Heart right ventricle (tissue), 16 donors: ENCODE measurements around the gene WDFY1. TPM values are rescaled to one million over a fixed set of nuclear protein-coding genes. Genes with fewer than 3 reads are reported as not detected.

Experiments used
- ATAC-seq, 8 donors: fragments of 200-7000 bp; cut with Tn5 transposase; one replicate each; pipeline ENCODE4 v1.9.1; 2020; ENCODE audit warnings: mild to moderate bottlenecking in 8 of 8, moderate library complexity in 8 of 8, moderate number of reproducible peaks in 1 of 8
- DNase-seq, 2 donors: peaks; one replicate each; pipeline ENCODE4 v3.0.0-alpha.2; 2020
- H3K27ac ChIP-seq, 10 donors: fragments of 200-600 bp; sonication (generic) in 2 of 10; one replicate each; pipeline versions ENCODE4 v1.5.0 to v1.8.0; 2020 to 2022; ENCODE audit warnings: mild to moderate bottlenecking in 3 of 10
- H3K27me3 ChIP-seq, 7 donors: fragments of 200-600 bp; one replicate each; pipeline ENCODE4 v1.8.0; 2021 to 2022; ENCODE audit warnings: mild to moderate bottlenecking in 2 of 7
- H3K36me3 ChIP-seq, 9 donors: fragments of 200-600 bp; sonication (generic) in 1 of 9; one replicate each; pipeline versions ENCODE4 v1.5.0 to v1.8.0; 2020 to 2022; ENCODE audit warnings: mild to moderate bottlenecking in 2 of 9
- H3K4me1 ChIP-seq, 9 donors: fragments of 200-600 bp; sonication (generic) in 1 of 9; one replicate each; pipeline versions ENCODE4 v1.5.0 to v1.8.0; 2020 to 2022; ENCODE audit warnings: mild to moderate bottlenecking in 4 of 9
- H3K4me3 ChIP-seq, 10 donors: fragments of 200-600 bp; sonication (generic) in 2 of 10; one replicate each; pipeline versions ENCODE4 v1.5.0 to v1.8.0; 2020 to 2022; ENCODE audit warnings: mild to moderate bottlenecking in 7 of 10, moderate library complexity in 2 of 10
- H3K9me3 ChIP-seq, 11 donors: fragments of 200-600 bp in 10 of 11; sonication (generic) in 2 of 11; one replicate each; pipeline versions ENCODE4 v1.5.0 to v1.8.0; 2013 to 2022; ENCODE audit warnings: mild to moderate bottlenecking in 2 of 11, control low read depth in 1 of 11, moderate library complexity in 1 of 11
- WGBS, 2 donors: extraction: QIAGEN DNeasy Blood & Tissue Kit; methylation state at CpG; one replicate each; pipeline ENCODE4 v1.1.7; 2013; ENCODE audit warnings: inconsistent platforms in 1 of 2; 5-methylcytosine and 5-hydroxymethylcytosine counted together
- intact Hi-C, 10 donors: fragments of 100-400 bp; cut with DNase I; formaldehyde crosslinking; loops; one replicate each; pipeline versions ENCODE4 v1.11.1 to v1.14.2; 2022
- polyA plus RNA-seq, 2 donors: library from polyadenylated mRNA; stranded (reverse); fragments of 200-250 nt; gene quantifications; one replicate each; pipeline ENCODE4 v1.2.3, GENCODE V29; 2013
- total RNA-seq, 10 donors: library from RNA; stranded (reverse); fragmentation: NEBNext Ultra II Directional in 3 of 10; extraction: Animal tissue kit (Norgen Biotek cat#: 25700) in 3 of 10; gene quantifications; one replicate each; pipeline versions ENCODE4 v1.2.1 to v1.2.4, GENCODE V29; 2021 to 2023
- TF ChIP-seq, protein P1 (sequence below), 9 donors: fragments of 200-600 bp; sonication (generic) in 2 of 9; IDR thresholded peaks; one replicate each; pipeline versions ENCODE4 v1.5.0 to v1.8.0; 2021 to 2022; ENCODE audit warnings: antibody characterized with exemption in 9 of 9, mild to moderate bottlenecking in 5 of 9, moderate library complexity in 1 of 9
- donor health status: Arrhythmogenic right ventricular cardiomyopathy.
- donor health status: ischemic (EF 13 %, LVEDD 7.1; RV severe dilation, severe dysfunction).
- donor health status: healthy with polysubstance abuse.
- donor health status: DM: no; HTN: yes; CAD: no.
- donor health status: DM: no; HTN: no; CAD: no.
- donor health status: ischemic (EF 25% LVEDD 6.9; RV normal size, moderate dysfunction).
- donor health status: ischemic (EF 25% LVEDD 5.7; RV mildly dilated, moderate dysfunction).
- donor health status: healthy.
- donor health status: DM: yes; HTN: yes; CAD: no.
- donor health status: Ischemic cardiomyopathy.
- donor health status: ischemic (EF 35%, LVEDD 5.7; RV mildly dilated, moderate dysfunction).
- donor health status: nonischemic (EF 11% LVEDD 7.7; RV severe dilation, severe dysfunction).
- donor health status: DM: yes; HTN: yes; CAD: no.
- donor health status: PGD.
- donor health status: ischemic (EF 29% LVEDD 5.4; RV normal size, mild dysfunction).
- donor health status: nonischemic (EF 23%, LVEDD 6.1; RV moderate dilation, normal function).

The WDFY1 gene
- total and polyA plus RNA-seq, 12 donors, result 8.1 to 25.9 (median 14.3) TPM

GRCh38 chr2:223952280-223952968 lies 7.3 kb upstream of the WDFY1 start:
- no peak for ATAC-seq
- no peak for DNase-seq
- 86 to 87% methylated on average over 6 of the region's 6 CpGs for WGBS, 2 donors
- Histone ChIP-seq H3K9me3 (no peaks in the 10 kb centered on the region), H3K27me3 (no peaks in the 10 kb centered on the region), H3K27ac (no peak overlapping the region), H3K4me3 (no peak overlapping the region), H3K36me3 (no peaks in the 10 kb centered on the region), H3K4me1 (peaks cover 0 to 34% (median 6%) of the 10 kb centered on the region in 9 donors)
- TF ChIP-seq, protein P1, sequence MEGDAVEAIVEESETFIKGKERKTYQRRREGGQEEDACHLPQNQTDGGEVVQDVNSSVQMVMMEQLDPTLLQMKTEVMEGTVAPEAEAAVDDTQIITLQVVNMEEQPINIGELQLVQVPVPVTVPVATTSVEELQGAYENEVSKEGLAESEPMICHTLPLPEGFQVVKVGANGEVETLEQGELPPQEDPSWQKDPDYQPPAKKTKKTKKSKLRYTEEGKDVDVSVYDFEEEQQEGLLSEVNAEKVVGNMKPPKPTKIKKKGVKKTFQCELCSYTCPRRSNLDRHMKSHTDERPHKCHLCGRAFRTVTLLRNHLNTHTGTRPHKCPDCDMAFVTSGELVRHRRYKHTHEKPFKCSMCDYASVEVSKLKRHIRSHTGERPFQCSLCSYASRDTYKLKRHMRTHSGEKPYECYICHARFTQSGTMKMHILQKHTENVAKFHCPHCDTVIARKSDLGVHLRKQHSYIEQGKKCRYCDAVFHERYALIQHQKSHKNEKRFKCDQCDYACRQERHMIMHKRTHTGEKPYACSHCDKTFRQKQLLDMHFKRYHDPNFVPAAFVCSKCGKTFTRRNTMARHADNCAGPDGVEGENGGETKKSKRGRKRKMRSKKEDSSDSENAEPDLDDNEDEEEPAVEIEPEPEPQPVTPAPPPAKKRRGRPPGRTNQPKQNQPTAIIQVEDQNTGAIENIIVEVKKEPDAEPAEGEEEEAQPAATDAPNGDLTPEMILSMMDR (IDR thresholded peaks at IDR 0.05), result no peak
- intact Hi-C loops, result loop anchor here in 1 of 10 donors (10.0 kb wide), 1 partner anchor 48 kb away; no protein-coding TSS in a partner anchor

GRCh38 chr2:223950448-223951347 lies 5.6 kb upstream of the WDFY1 start:
- Histone ChIP-seq H3K27ac (peak overlapping the region in 3 of 10 donors; percentile 18 to 22 (median 21)), H3K4me1 (peaks cover 0 to 27% (median 4%) of the 10 kb centered on the region in 9 donors), H3K27me3 (no peaks in the 10 kb centered on the region), H3K9me3 (no peaks in the 10 kb centered on the region), H3K4me3 (no peak overlapping the region), H3K36me3 (no peaks in the 10 kb centered on the region)
- ATAC-seq (peak in 3 of 8 donors; percentile 28 to 62 (median 57)), DNase-seq (no peak)
- TF ChIP-seq, protein P1 (IDR thresholded peaks at IDR 0.05), result no peak
- intact Hi-C loops, result loop anchor here in 1 of 10 donors (10.0 kb wide), 1 partner anchor 46 kb away; no protein-coding TSS in a partner anchor
- 68 to 71% methylated on average over 3 of the region's 3 CpGs for WGBS, 2 donors

DNA sequence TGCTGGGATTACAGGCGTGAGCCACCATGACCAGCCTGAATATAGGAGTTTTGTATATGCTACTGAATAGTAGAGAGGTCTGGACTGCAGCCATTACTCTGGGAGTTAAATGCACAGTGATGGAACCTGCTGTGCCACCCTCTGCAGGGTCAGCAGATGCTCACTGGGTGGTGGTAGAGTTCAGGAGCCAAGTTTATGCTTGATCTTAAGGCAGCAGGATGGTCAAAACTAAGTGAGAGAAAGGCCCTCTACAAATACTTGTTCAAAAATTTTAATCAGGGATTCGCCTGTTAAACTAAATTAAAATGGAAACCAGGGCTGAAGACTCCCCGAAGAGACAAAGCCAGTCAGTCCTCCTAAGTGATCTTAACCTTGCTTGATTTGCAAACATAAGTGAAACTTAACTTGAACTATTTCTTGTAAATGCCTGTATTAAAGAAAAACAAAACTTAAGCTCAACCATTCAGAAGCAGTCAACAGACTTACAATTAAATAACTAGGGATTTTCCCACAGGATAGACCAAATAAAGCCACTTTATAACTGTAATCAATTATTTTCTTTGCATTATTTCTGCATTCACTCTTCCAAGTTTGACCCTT lies 4.2 kb upstream of the WDFY1 start:
- no peaks in the 10 kb centered on the region for H3K9me3 ChIP-seq
- no peaks in the 10 kb centered on the region for H3K27me3 ChIP-seq
- intact Hi-C loops, result no loop called here
- DNase-seq, result no peak
- no peak overlapping the region for H3K4me3 ChIP-seq
- peak overlapping the region in 1 of 10 donors; percentile 51 for H3K27ac ChIP-seq
- WGBS, 2 donors, result 73 to 86% methylated on average over 3 of the region's 3 CpGs
- ATAC-seq, result no peak
- TF ChIP-seq, protein P1 (IDR thresholded peaks at IDR 0.05), result no peak
- H3K4me1 ChIP-seq, result peaks cover 0 to 32% (median 7%) of the 10 kb centered on the region in 9 donors
- no peaks in the 10 kb centered on the region for H3K36me3 ChIP-seq

GRCh38 chr2:223947711-223948205 lies 2.6 kb upstream of the WDFY1 start:
- no peak for ATAC-seq
- Histone ChIP-seq H3K27me3 (no peaks in the 10 kb centered on the region), H3K36me3 (no peaks in the 10 kb centered on the region), H3K27ac (no peak overlapping the region), H3K4me1 (peaks cover 3 to 44% (median 21%) of the 10 kb centered on the region in 9 donors), H3K4me3 (no peak overlapping the region), H3K9me3 (no peaks in the 10 kb centered on the region)
- intact Hi-C loops, result no loop called here
- no peak for DNase-seq
- 51 to 54% methylated on average over 5 of the region's 5 CpGs for WGBS, 2 donors
- TF ChIP-seq, protein P1 (IDR thresholded peaks at IDR 0.05), result no peak
